HG03039 (cell line): ENCODE results near the gene SRGAP2B.
"Not testable (repeated sequence)": the region's sequence is repeated elsewhere in the genome, so short reads cannot be mapped to it uniquely, and the experiment has no call there.

Experiments used
- ATAC-seq: cut with Tn5 transposase; IDR thresholded peaks from one replicate; pipeline ENCODE4 v1.9.1; 2021; ENCODE audit warnings: mild to moderate bottlenecking, moderate library complexity; ENCODE audit not compliant: unreplicated experiment

SRGAP2B gene

GRCh38 chr1:144917154-144918026, 177.7 kb downstream of the SRGAP2B start:
- not testable (repeated sequence) for ATAC-seq

- peak; percentile 38 for ATAC-seq
Observed at GRCh38 chr1:144913977-144914734, 181.0 kb downstream of the SRGAP2B start.

- ATAC-seq, result not testable (repeated sequence)
Observed at GRCh38 chr1:144913458-144913857, 181.7 kb downstream of the SRGAP2B start.

- ATAC-seq, result not testable (repeated sequence)
Observed at GRCh38 chr1:144910729-144911128, 184.4 kb downstream of the SRGAP2B start.

GRCh38 chr1:144900841-144901240, 194.3 kb downstream of the SRGAP2B start:
- ATAC-seq, result not testable (repeated sequence)

- not testable (repeated sequence) for ATAC-seq
Observed at GRCh38 chr1:144894454-144895201, 200.5 kb downstream of the SRGAP2B start.

- not testable (repeated sequence) for ATAC-seq
Observed at GRCh38 chr1:144893710-144894438, 201.3 kb downstream of the SRGAP2B start.

- ATAC-seq, result not testable (repeated sequence)
Observed at GRCh38 chr1:144893062-144893461, 202.1 kb downstream of the SRGAP2B start.

GRCh38 chr1:144889450-144890115, 205.5 kb downstream of the SRGAP2B start:
- not testable (repeated sequence) for ATAC-seq

- not testable (repeated sequence) for ATAC-seq
Observed at GRCh38 chr1:144883022-144883421, 212.1 kb downstream of the SRGAP2B start.

GRCh38 chr1:144882343-144882742, 212.8 kb downstream of the SRGAP2B start:
- ATAC-seq, result not testable (repeated sequence)

GRCh38 chr1:144858607-144859006, 236.5 kb downstream of the SRGAP2B start:
- not testable (repeated sequence) for ATAC-seq
